Hepatocyte (in vitro differentiated cells): ENCODE results near the gene LPCAT3. TPM values are rescaled to one million over a fixed set of nuclear protein-coding genes. Genes with fewer than 3 reads are reported as not detected.

ENCODE experiments used
- DNase-seq: peaks from one replicate; pipeline ENCODE4 v3.0.0-alpha.2; 2016; ENCODE audit warnings: low spot score
- H2AFZ ChIP-seq: fragments of 200-600 bp; sonication (generic); 2 replicates; pipeline ENCODE4 v1.6.0; 2016; ENCODE audit warnings: antibody characterized with exemption, mild to moderate bottlenecking
- H3K27ac ChIP-seq: fragments of 200-600 bp; sonication (generic); 2 replicates; pipeline ENCODE4 v1.5.1; 2016; ENCODE audit warnings: mild to moderate bottlenecking
- H3K27me3 ChIP-seq: fragments of 200-600 bp; sonication (generic); 2 replicates; pipeline ENCODE4 v1.6.1; 2016
- H3K36me3 ChIP-seq: fragments of 200-600 bp; sonication (generic); replicated peaks from 2 replicates; pipeline ENCODE4 v1.5.1; 2016; ENCODE audit warnings: low read depth; ENCODE audit not compliant: insufficient read depth
- H3K4me1 ChIP-seq: fragments of 200-600 bp; sonication (generic); 2 replicates; pipeline ENCODE4 v1.5.1; 2016; ENCODE audit warnings: mild to moderate bottlenecking, moderate library complexity; ENCODE audit not compliant: insufficient read depth
- H3K4me2 ChIP-seq: fragments of 200-600 bp; sonication (generic); 2 replicates; pipeline ENCODE4 v1.6.0; 2016
- H3K4me3 ChIP-seq: fragments of 200-600 bp; sonication (generic); 2 replicates; pipeline ENCODE4 v1.5.1; 2016; ENCODE audit warnings: mild to moderate bottlenecking
- H3K79me2 ChIP-seq: fragments of 200-600 bp; sonication (generic); 2 replicates; pipeline ENCODE4 v1.6.0; 2017; ENCODE audit warnings: mild to moderate bottlenecking
- H3K9me2 ChIP-seq: fragments of 200-600 bp; sonication (generic); replicated peaks from 2 replicates; pipeline ENCODE4 v1.6.0; 2017; ENCODE audit warnings: mild to moderate bottlenecking; ENCODE audit not compliant: insufficient read depth
- H3K9me3 ChIP-seq: fragments of 200-600 bp; sonication (generic); 2 replicates; pipeline ENCODE4 v1.5.1; 2016; ENCODE audit warnings: low read depth, mild to moderate bottlenecking
- H4K20me1 ChIP-seq: fragments of 200-600 bp; sonication (generic); 2 replicates; pipeline ENCODE4 v1.6.0; 2016; ENCODE audit warnings: mild to moderate bottlenecking; ENCODE audit not compliant: insufficient read depth, poor library complexity, severe bottlenecking
- CTCF ChIP-seq: fragments of 200-600 bp; sonication (generic); IDR thresholded peaks from 2 replicates; pipeline ENCODE4 v1.5.1; 2016; ENCODE audit warnings: antibody characterized with exemption, mild to moderate bottlenecking; ENCODE audit not compliant: poor library complexity
- EZH2 ChIP-seq: fragments of 200-600 bp; sonication (generic); IDR thresholded peaks from 2 replicates; pipeline ENCODE4 v1.6.1; 2016; ENCODE audit warnings: antibody characterized with exemption, mild to moderate bottlenecking, borderline replicate concordance
- EZH2phosphoT487 ChIP-seq: fragments of 200-600 bp; sonication (generic); IDR thresholded peaks from one replicate; pipeline ENCODE4 v1.6.1; 2018; ENCODE audit warnings: antibody characterized with exemption, mild to moderate bottlenecking, low read depth, moderate library complexity; ENCODE audit not compliant: unreplicated experiment, severe bottlenecking
- WGBS: methylation state at CpG from one replicate; pipeline ENCODE4 v1.1.6; 2016; ENCODE audit warnings: low lambda C conversion rate; ENCODE audit errors: missing lambda C conversion rate; 5-methylcytosine and 5-hydroxymethylcytosine counted together
- polyA plus RNA-seq: library from polyadenylated mRNA; unstranded; fragments of >200 nt; fragmentation: Nextera tagmentation; extraction: Ambion mirVana; gene quantifications from 2 replicates; pipeline ENCODE4 v1.2.1, GENCODE V29; 2016
- total RNA-seq: library from RNA; depleted of rRNA; stranded (reverse); fragments of >200 nt; gene quantifications from 2 replicates; pipeline ENCODE4 v1.2.3, GENCODE V29; 2014

Gene LPCAT3
- total and polyA plus RNA-seq, 2 experiments from 2014 or later: 78.6 to 119 TPM

DNA sequence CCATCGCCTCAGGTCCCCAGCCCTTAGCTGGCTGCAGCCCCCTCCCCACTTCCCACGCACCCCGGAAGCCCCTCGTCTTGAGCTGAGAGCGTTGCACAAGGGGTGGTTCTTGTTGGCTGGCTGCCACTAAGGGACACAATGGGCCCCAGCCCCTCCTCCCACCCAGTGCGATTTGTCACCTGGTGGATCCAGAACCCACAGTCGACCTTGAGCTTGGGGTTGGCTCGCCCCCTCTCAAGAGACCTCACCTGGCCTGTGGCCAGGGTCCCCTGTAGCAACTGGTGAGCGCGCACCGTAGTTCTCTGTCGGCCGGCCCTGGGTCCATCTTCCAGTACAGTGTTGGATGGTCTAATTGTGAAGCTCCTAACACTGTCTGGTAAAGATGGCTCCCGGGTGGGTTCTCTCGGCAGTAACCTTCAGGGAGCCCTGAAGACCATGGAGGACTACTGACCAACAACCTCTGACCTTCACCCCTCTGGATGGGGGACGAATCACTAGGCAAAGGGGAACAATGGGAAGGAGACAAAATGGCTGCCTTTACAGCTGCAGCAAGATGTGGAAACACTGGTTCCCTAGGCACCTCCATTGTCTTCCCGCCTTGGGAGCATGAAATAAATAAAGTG, 54.4 kb downstream of the LPCAT3 start:
- peak overlapping the region; percentile 84 for H3K4me2 ChIP-seq
- H3K9me3 ChIP-seq: no peaks in the 10 kb centered on the region
- H4K20me1 ChIP-seq: peaks cover 6% of the 10 kb centered on the region
- H3K9me2 ChIP-seq: no peaks in the 10 kb centered on the region
- H3K4me1 ChIP-seq: peaks cover 23% of the 10 kb centered on the region
- no peaks in the 10 kb centered on the region for H3K27me3 ChIP-seq
- H3K36me3 ChIP-seq: no peaks in the 10 kb centered on the region
- H3K79me2 ChIP-seq: peaks cover 46% of the 10 kb centered on the region
- H2AFZ ChIP-seq: no peak overlapping the region
- peak; percentile 71 for DNase-seq
- TF ChIP-seq CTCF: no peak
- no peak for TF ChIP-seq EZH2
- no peak for TF ChIP-seq EZH2phosphoT487
- peak overlapping the region; percentile 100 for H3K27ac ChIP-seq
- WGBS: 58% methylated on average over 12 of the region's 17 CpGs
- peak overlapping the region; percentile 74 for H3K4me3 ChIP-seq

DNA sequence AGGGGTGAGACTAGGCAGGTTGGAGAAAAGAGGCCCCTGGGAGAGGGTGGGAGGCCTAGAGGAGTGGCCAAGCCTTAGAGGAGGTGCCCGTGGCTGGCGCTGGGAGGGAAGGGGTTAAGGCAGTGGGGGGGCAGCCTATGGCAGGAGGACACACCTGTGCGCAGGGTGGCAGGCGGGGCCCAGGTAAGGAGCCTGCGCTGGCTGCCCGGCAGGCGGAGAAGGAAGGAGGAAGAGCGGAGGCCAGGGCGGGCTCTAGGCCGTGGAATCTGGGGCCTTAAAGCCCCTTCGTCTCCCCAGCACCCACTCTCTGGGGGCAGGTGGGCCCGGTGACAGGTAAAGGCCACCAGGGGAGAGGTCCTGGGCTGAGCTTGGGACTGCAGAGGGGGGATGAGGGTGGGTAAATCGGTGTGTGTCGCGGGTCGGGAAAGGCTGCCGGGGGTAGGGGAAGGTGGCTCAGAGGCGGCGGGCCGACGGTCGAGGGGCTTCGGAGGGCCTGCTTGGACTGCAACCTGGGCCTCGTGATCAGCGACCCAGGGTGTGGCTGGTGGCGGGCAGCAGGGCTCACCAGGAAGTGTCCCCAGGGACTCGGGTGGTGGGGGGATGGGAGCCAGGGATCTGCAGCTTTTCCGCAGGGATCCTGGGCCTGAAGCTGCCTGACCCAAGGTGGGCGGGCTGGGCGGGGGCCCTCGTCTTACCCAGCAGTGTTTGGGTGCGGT, 55.1 kb downstream of the LPCAT3 start:
- peak overlapping the region; percentile 100 for H3K27ac ChIP-seq
- peak; percentile 95 for DNase-seq
- no peaks in the 10 kb centered on the region for H3K9me3 ChIP-seq
- H3K4me1 ChIP-seq: peaks cover 17% of the 10 kb centered on the region
- H3K27me3 ChIP-seq: no peaks in the 10 kb centered on the region
- H3K9me2 ChIP-seq: no peaks in the 10 kb centered on the region
- peaks cover 39% of the 10 kb centered on the region for H3K79me2 ChIP-seq
- TF ChIP-seq CTCF: no peak
- no peak for TF ChIP-seq EZH2phosphoT487
- no peak for TF ChIP-seq EZH2
- H3K4me2 ChIP-seq: peak overlapping the region; percentile 84
- 46% methylated on average over 7 of the region's 32 CpGs for WGBS
- no peak overlapping the region for H2AFZ ChIP-seq
- H3K4me3 ChIP-seq: peak overlapping the region; percentile 74
- peaks cover 6% of the 10 kb centered on the region for H4K20me1 ChIP-seq
- no peaks in the 10 kb centered on the region for H3K36me3 ChIP-seq

DNA sequence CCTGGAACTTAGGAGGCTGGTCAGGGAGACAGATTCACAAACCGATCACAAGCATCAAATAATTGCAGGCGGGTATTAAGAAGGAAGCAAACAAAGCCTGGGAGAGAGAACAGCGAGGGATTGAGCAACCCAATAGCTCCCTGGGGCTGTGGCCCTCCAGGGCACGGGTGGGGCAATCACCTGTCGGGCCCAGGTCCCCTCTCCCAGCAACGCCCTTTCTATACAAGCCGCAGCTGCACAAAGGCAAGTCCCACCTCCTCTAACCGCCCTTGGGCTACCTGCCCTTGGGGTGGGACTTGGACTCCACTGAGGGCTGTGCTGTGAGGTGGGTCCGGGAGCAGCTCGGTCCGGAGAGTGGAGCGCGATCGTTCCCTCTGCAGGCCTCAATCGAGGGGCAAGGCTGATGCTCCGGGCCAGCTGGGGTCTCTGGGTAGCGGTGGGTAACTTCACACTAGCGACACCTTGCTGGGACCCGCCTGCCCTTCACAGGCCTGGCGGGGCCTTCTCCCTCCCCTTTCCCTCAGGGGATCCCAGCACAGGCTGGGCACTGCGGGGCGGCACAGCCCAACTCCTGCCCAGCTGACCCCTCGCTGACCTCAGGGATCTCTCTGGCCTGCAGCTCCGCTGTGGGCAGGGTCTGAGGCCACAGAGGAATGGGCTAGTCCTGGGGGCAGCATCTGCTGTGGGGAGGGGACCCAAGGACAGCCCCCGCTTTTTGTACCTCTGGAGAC, 55.8 kb downstream of the LPCAT3 start:
- TF ChIP-seq EZH2phosphoT487 (no peak), EZH2 (no peak), CTCF (no peak)
- 40% methylated on average over 25 of the region's 25 CpGs for WGBS
- Histone ChIP-seq H3K9me2 (no peaks in the 10 kb centered on the region), H3K4me3 (peak overlapping the region; percentile 25), H3K36me3 (no peaks in the 10 kb centered on the region), H3K27me3 (no peaks in the 10 kb centered on the region), H3K27ac (peak overlapping the region; percentile 100), H4K20me1 (peaks cover 6% of the 10 kb centered on the region), H3K4me2 (peak overlapping the region; percentile 84), H2AFZ (peak overlapping the region; percentile 4), H3K79me2 (peaks cover 34% of the 10 kb centered on the region), H3K4me1 (peaks cover 17% of the 10 kb centered on the region), H3K9me3 (no peaks in the 10 kb centered on the region)
- DNase-seq: peak; percentile 81
